HG03571 (cell line): Measurements from ENCODE around the gene PLEKHM2.

Experiments
- ATAC-seq: cut with Tn5 transposase; IDR thresholded peaks from one replicate; pipeline ENCODE4 v1.9.1; 2021; ENCODE audit not compliant: unreplicated experiment

The PLEKHM2 gene

GRCh38 chr1:15701784-15702183, 17.7 kb downstream of the PLEKHM2 start:
- ATAC-seq, result no peak

- ATAC-seq, result no peak
Observed at GRCh38 chr1:15702722-15703550, 18.8 kb downstream of the PLEKHM2 start.

- no peak for ATAC-seq
Observed at GRCh38 chr1:15703562-15703961, 19.4 kb downstream of the PLEKHM2 start.

- ATAC-seq, result no peak
Observed at GRCh38 chr1:15704526-15705183, 20.5 kb downstream of the PLEKHM2 start.

GRCh38 chr1:15705184-15705566, 21.1 kb downstream of the PLEKHM2 start:
- no peak for ATAC-seq

GRCh38 chr1:15706751-15707150, 22.6 kb downstream of the PLEKHM2 start:
- ATAC-seq, result no peak

- no peak for ATAC-seq
Observed at GRCh38 chr1:15707239-15707925, 23.3 kb downstream of the PLEKHM2 start.

- ATAC-seq, result no peak
Observed at GRCh38 chr1:15708486-15709137, 24.5 kb downstream of the PLEKHM2 start.

GRCh38 chr1:15709226-15709625, 25.1 kb downstream of the PLEKHM2 start:
- no peak for ATAC-seq

GRCh38 chr1:15712168-15712567, 28.0 kb downstream of the PLEKHM2 start:
- ATAC-seq, result no peak

GRCh38 chr1:15714406-15715136, 30.5 kb downstream of the PLEKHM2 start:
- no peak for ATAC-seq

- ATAC-seq, result no peak
Observed at GRCh38 chr1:15717418-15718125, 33.5 kb downstream of the PLEKHM2 start.

- ATAC-seq, result no peak
Observed at GRCh38 chr1:15718199-15718601, 34.1 kb downstream of the PLEKHM2 start.

GRCh38 chr1:15719381-15720120, 35.4 kb downstream of the PLEKHM2 start:
- no peak for ATAC-seq

- no peak for ATAC-seq
Observed at GRCh38 chr1:15720861-15721260, 36.7 kb downstream of the PLEKHM2 start.

GRCh38 chr1:15722411-15722810, 38.3 kb downstream of the PLEKHM2 start:
- ATAC-seq, result no peak

- ATAC-seq, result no peak
Observed at GRCh38 chr1:15722836-15723532, 38.9 kb downstream of the PLEKHM2 start.

GRCh38 chr1:15723631-15724246, 39.6 kb downstream of the PLEKHM2 start:
- no peak for ATAC-seq
